GM19468 (cell line): Measurements from ENCODE around the gene SYNGR3.
"Not testable (repeated sequence)": the region's sequence is repeated elsewhere in the genome, so short reads cannot be mapped to it uniquely, and the experiment has no call there.

Experiments
- ATAC-seq: cut with Tn5 transposase; IDR thresholded peaks from one replicate; pipeline ENCODE4 v1.9.1; 2021; ENCODE audit warnings: mild to moderate bottlenecking, moderate library complexity, moderate number of reproducible peaks; ENCODE audit not compliant: unreplicated experiment; ENCODE audit errors: extremely low read depth

The SYNGR3 gene

GRCh38 chr16:2004795-2005517 lies 15.2 kb downstream of the SYNGR3 start:
- ATAC-seq, result no peak

GRCh38 chr16:2005646-2006045 lies 15.9 kb downstream of the SYNGR3 start:
- no peak for ATAC-seq

GRCh38 chr16:2006317-2006716 lies 16.5 kb downstream of the SYNGR3 start:
- no peak for ATAC-seq

- no peak for ATAC-seq
Observed at GRCh38 chr16:2007081-2007836, 17.5 kb downstream of the SYNGR3 start.

- no peak for ATAC-seq
Observed at GRCh38 chr16:2008009-2008526, 18.3 kb downstream of the SYNGR3 start.

GRCh38 chr16:2008631-2009163 lies 18.9 kb downstream of the SYNGR3 start:
- no peak for ATAC-seq

GRCh38 chr16:2009164-2009711 lies 19.5 kb downstream of the SYNGR3 start:
- ATAC-seq, result peak; percentile 6

GRCh38 chr16:2009791-2010510 lies 20.2 kb downstream of the SYNGR3 start, which contains the start of gene ZNF598:
TSS of gene ZNF598 (minus strand) at chr16:2009821.
- peak; percentile 59 for ATAC-seq

- not testable (repeated sequence) for ATAC-seq
Observed at GRCh38 chr16:2011726-2012125, 22.0 kb downstream of the SYNGR3 start.

- ATAC-seq, result no peak
Observed at GRCh38 chr16:2013527-2013926, 23.8 kb downstream of the SYNGR3 start.

GRCh38 chr16:2015117-2015946 lies 25.6 kb downstream of the SYNGR3 start:
- ATAC-seq, result no peak

GRCh38 chr16:2015947-2016208 lies 26.1 kb downstream of the SYNGR3 start:
- no peak for ATAC-seq

GRCh38 chr16:2016407-2016922 lies 26.7 kb downstream of the SYNGR3 start:
- no peak for ATAC-seq

GRCh38 chr16:2019518-2019920 lies 29.7 kb downstream of the SYNGR3 start, which contains the start of gene NPW:
TSS of gene NPW (plus strand) at chr16:2019785.
- ATAC-seq, result no peak

GRCh38 chr16:2019921-2020831 lies 30.4 kb downstream of the SYNGR3 start:
- ATAC-seq, result no peak

GRCh38 chr16:2022723-2023091 lies 32.9 kb downstream of the SYNGR3 start:
- ATAC-seq, result no peak

- ATAC-seq, result no peak
Observed at GRCh38 chr16:2023092-2024031, 33.6 kb downstream of the SYNGR3 start.
